DMS114 treated with DMSO at 0.1 percent for 48 hours (cell line): ENCODE data around the gene NKX6-2.
"Not testable (repeated sequence)": the region's sequence is repeated elsewhere in the genome, so short reads cannot be mapped to it uniquely, and the experiment has no call there.

Source experiments
- DNase-seq: peaks from one replicate; lab custom pipeline; 2025; ENCODE audit not compliant: unreplicated experiment; lab: John Stamatoyannopoulos, UW

Gene NKX6-2

DNA sequence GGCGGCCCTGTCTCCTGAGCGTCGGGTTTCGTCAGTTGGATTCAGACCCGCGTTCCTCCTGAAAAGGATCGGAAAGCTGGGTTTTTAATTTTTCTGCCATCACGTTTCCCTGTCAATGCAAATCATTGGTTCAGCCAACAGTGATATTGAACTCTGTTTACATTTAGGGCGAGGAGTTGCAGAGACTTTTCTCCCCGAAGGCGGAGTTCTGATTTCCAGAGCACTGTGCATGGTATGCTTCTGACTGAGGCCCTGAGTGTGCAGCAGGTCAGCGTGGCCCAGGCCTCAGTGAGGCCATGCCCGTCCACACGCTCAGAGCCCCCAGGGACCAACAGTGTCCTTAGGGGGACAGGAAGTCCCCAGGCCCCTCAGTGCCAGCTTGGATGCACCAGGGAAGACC, 27.1 kb downstream of the NKX6-2 start:
- DNase-seq, result no peak

- DNase-seq, result no peak
Measured at GRCh38 chr10:132757171-132757570, 28.8 kb downstream of the NKX6-2 start.

GRCh38 chr10:132756591-132756990, 29.4 kb downstream of the NKX6-2 start:
- no peak for DNase-seq

DNA sequence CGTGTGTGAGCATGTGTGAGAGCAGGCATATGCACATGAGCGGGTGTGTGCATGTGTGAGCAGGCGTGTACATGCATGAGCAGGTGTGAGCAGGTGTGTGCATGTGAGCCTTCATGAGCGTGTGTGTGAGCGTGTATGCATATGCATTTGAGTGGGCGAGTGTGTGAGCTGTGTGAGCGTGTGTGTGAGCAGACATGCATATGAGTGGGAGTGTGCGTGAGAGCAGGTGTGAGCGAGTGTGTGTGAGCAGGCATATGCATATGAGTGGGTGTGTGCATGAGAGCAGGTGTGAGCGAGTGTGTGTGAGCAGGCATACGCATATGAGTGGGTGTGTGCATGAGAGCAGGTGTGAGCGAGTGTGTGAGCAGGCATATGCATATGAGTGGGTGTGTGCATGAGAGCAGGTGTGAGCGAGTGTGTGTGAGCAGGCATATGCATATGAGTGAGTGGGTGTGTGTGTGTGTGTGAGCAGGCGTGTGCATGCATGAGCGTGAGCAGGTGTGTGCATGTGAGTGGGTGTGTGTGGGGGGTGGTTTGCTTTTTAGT, 30.7 kb downstream of the NKX6-2 start:
- no peak for DNase-seq

GRCh38 chr10:132754071-132754470, 31.9 kb downstream of the NKX6-2 start:
- no peak for DNase-seq

DNA sequence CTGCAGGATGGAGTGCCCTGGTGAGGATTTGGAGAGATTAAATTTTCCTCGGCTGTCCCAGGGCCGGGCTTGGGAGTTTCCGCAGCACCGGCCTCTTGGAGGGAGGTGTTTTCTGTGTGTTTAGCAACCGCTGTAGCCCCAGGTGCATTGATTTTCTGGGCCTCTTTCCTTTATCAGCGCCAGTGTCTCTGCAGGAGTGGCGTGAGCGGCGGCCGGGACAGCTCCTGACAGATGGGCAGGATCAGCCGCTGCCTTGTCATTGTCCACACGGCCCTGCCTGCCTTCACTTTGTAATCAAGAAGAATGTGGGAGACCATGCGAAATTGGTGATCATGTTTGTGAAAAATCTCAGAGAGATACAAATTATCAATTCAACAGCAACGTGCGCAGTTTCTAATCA, 32.4 kb downstream of the NKX6-2 start:
- no peak for DNase-seq

GRCh38 chr10:132752961-132753360, 33.0 kb downstream of the NKX6-2 start:
- DNase-seq, result no peak

DNA sequence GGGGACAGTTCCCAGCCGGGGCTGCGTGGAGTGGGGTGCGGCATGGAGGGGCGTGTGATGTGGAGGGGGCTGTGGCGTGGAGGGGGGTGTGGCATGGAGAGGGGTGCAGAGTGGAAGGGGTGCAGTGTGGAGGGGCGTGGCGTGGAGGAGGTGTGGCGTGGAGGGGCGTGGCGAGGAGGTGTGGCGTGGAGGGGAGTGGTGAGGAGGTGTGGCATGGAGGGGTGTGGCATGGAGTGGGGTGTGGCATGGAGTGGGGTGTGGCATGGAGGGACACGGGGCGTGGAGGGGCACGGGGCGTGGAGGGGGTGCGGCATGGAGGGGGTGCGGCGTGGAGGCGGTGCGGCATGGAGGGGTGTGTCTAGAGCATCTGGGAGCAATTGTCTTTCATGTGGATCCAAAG, 33.6 kb downstream of the NKX6-2 start:
- DNase-seq, result no peak

- DNase-seq, result no peak
Measured at GRCh38 chr10:132750936-132751335, 35.0 kb downstream of the NKX6-2 start.

GRCh38 chr10:132749371-132749795, 36.6 kb downstream of the NKX6-2 start:
- no peak for DNase-seq

DNA sequence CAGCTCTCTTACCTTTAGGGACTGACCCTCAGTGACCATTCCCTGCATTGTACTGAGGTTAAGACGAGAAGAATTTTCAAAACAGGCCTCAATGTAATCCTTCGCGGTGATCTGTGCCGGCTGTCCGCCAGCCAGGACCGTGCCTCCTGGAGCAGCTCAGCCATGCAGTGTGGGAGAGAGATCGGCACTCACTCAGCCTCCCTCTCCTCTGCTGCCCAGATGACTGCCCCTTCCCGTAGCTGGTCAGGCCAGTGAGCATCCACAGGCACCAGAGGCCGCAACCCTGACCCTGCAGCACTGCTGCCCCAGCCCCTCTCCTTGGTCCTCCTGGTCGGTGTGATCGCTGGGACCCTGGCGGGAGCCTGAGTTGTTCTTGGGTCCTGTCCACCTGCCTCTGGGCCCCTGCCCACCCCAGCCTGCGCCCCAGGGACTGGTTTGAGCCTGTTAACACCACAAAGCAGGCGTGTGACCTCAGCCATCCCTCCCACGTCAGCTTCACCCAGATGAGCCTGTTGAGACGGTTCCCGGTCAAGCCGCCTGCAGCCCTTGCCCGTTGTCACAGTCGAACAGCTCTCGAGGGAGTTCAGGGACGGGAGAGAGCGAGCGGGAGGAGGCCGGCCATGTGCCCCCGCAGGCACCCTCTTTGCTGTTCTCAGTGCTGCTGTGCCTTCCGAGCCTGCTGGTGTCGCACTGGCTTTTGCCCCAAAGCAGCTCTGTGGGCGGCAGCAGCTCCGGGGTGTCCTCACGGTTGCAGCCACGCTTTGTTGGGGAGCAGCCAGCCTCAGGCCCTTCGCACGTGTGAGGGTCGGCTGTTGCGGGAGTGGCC, 37.2 kb downstream of the NKX6-2 start:
- DNase-seq, result no peak

GRCh38 chr10:132748135-132748534, 37.8 kb downstream of the NKX6-2 start:
- no peak for DNase-seq

DNA sequence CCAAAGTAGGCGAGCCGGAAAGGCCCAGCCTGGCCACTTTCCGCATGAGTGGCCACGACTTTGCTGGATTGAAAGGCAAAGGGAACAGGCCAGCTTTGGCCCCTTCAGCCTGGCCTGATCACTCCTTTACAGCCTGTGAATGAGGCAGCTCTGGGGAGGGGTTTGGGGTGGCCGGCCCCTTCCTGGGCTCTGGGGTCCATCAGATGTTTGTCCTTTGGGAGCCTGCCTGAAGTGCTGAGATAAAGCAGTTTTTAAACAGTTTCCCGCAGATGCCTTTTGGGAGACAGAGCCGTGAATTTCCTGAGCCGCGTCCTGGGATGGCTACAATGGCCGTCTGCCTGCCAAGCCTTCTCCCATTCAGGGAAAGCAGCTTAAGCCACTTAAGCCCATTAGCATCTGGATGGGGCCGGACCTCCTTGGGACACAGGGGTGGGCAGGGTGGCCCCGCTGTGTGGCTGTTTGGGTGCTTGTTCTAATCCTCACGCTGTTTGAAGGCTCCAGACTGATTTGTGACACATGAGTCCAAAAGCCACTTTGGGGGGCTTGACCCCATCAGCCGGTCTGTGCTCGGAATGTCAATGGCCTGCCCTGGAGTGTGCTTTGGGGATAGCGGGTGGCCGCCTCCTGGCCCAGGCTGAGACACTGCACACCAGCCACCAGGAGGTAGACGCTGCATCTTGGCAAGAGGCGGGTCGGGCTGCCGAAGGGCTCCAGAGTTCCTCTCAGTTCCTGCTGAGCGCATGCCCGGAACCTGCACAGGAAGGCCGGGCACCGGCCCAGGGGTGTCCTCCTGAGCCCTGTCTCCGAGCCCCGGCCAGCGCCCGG, 38.9 kb downstream of the NKX6-2 start:
- DNase-seq, result no peak

GRCh38 chr10:132746386-132746785, 39.6 kb downstream of the NKX6-2 start:
- DNase-seq, result no peak

DNA sequence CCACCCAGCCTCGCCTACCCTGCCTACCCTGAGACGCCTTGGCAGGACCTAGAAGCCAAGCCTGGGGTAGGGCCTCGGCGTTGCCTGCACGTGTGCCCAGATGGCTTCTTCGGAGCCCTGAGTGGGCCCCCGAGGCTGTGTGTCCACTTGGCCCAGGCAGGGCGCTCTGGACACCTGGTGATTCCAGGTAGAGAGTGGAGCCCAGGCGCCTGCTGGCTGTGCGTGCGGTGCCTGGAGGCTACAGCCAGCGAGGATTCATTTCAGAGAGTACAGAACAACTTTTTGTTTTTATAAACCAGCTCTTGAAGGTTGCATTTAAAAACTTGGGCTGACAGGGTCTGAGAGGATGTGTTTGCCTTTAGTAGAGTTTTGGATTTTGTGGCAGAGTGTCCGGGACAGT, 40.0 kb downstream of the NKX6-2 start:
- no peak for DNase-seq

- no peak for DNase-seq
Measured at GRCh38 chr10:132745511-132745910, 40.4 kb downstream of the NKX6-2 start.

GRCh38 chr10:132744839-132745238, 41.1 kb downstream of the NKX6-2 start:
- no peak for DNase-seq

DNA sequence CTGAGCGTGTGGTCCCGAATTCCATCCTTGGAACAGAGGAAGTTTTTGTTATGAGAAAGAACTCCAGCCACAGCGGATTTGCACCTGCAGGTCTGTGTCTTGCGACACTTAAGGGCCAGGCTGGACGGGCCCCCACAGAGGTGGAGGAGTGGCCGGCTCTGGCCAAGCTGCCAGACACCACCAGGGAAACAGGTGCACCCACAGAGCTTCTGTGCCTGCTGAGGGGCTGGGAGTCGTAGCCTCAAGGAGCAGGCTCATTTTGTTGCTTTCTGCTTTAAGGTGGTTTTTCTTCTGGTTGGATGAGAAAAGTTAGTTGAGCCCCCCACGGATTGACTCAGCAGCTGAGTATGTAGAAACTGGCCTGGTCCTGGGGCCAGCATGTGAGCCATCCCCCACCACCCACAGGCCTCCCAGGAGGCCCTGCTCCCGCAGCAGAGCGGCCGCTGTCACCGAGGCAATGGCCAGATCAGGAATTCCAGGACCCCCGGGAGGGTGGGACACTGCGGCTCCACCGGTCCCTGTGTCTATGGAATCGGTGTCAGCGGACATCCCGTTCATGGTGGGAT, 41.9 kb downstream of the NKX6-2 start:
- DNase-seq, result no peak

DNA sequence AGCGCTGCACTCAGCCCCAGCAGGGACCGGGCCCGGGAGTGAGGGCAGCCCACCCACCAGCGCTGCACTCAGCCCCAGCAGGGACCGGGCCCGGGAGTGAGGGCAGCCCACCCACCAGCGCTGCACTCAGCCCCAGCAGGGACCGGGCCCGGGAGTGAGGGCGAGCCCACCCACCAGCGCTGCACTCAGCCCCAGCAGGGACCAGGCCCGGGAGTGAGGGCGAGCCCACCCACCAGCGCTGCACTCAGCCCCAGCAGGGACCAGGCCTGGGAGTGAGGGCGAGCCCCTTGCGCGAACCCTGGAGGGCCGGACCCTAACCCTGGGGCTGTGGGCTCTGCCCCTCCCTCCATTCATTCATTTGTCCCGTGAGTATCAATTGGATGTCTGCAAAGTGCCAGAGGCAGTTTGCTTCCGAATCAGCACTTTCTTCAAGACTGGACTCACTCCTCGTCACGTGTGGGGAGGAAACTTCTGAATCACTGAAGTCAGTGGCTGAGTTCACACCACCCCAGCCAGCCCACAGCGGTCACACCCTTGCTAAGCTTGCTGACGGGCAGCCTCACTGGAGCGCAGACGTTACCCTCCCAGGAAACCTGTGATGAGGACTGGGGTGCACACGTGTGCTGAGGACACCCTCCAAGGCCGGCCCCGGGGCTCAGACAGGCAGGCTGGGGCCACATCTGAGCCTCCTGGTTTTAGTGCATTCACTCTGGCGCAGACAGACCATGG, 42.6 kb downstream of the NKX6-2 start:
- DNase-seq, result not testable (repeated sequence)

GRCh38 chr10:132742837-132743194, 43.1 kb downstream of the NKX6-2 start:
- no peak for DNase-seq
